Thoracic aorta (tissue), 2 donors: ENCODE results near the gene NCSTN. TPM values are rescaled to one million over a fixed set of nuclear protein-coding genes. Genes with fewer than 3 reads are reported as not detected.

Source experiments
- ATAC-seq: fragments of 150-250 bp; one replicate; pipeline ENCODE4 v1.8.0; 2017; ENCODE audit warnings: low read depth; ENCODE audit not compliant: insufficient number of reproducible peaks, low FRiP score
- DNase-seq: peaks from one replicate; pipeline ENCODE4 v3.0.0-alpha.2; 2020; ENCODE audit warnings: low spot score
- H3K27ac ChIP-seq, 2 donors: fragments of 200-600 bp; sonication (generic); 1 replicate in 1 of 2; 2 replicates in 1 of 2; pipeline ENCODE4 v1.5.1; 2016; ENCODE audit warnings: mild to moderate bottlenecking in 2 of 2, moderate library complexity in 2 of 2
- H3K27me3 ChIP-seq: fragments of 200-600 bp; sonication (generic); replicated peaks from 2 replicates; pipeline ENCODE4 v1.6.0; 2016; ENCODE audit warnings: mild to moderate bottlenecking; ENCODE audit not compliant: insufficient read depth
- H3K36me3 ChIP-seq: fragments of 200-600 bp; sonication (generic); one replicate; pipeline ENCODE4 v1.5.1; 2016
- H3K4me1 ChIP-seq, 2 donors: fragments of 200-600 bp; sonication (generic); 1 replicate in 1 of 2; 2 replicates in 1 of 2; pipeline versions ENCODE4 v1.5.1 to v1.6.0; 2016; ENCODE audit warnings: low read depth in 2 of 2, mild to moderate bottlenecking in 1 of 2; ENCODE audit not compliant: control insufficient read depth in 1 of 2
- H3K4me3 ChIP-seq: fragments of 200-600 bp; sonication (generic); 2 replicates; pipeline ENCODE4 v1.5.1; 2016; ENCODE audit warnings: mild to moderate bottlenecking
- H3K9me3 ChIP-seq: fragments of 200-600 bp; sonication (generic); 2 replicates; pipeline ENCODE4 v1.5.1; 2016
- total RNA-seq, 2 donors: library from RNA; depleted of rRNA; stranded (reverse); fragments of >200 nt; gene quantifications; one replicate each; pipeline versions ENCODE4 v1.1.0 to v1.2.3, GENCODE V29; 2016
- TF ChIP-seq, protein P1 (sequence below): fragments of 200-600 bp; sonication (generic); IDR thresholded peaks from one replicate; pipeline ENCODE4 v1.5.1; 2019; ENCODE audit warnings: antibody characterized with exemption

NCSTN gene
- total RNA-seq, 2 donors from 2014 or later: 49.4 to 67.1 TPM

- Histone ChIP-seq H3K27ac (no peak overlapping the region), H3K27me3 (no peaks in the 10 kb centered on the region), H3K9me3 (no peaks in the 10 kb centered on the region), H3K4me3 (no peak overlapping the region), H3K36me3 (peaks cover 17% of the 10 kb centered on the region), H3K4me1 (no peaks in the 10 kb centered on the region)
- no peak for ATAC-seq
- DNase-seq: no peak
- TF ChIP-seq, protein P1, sequence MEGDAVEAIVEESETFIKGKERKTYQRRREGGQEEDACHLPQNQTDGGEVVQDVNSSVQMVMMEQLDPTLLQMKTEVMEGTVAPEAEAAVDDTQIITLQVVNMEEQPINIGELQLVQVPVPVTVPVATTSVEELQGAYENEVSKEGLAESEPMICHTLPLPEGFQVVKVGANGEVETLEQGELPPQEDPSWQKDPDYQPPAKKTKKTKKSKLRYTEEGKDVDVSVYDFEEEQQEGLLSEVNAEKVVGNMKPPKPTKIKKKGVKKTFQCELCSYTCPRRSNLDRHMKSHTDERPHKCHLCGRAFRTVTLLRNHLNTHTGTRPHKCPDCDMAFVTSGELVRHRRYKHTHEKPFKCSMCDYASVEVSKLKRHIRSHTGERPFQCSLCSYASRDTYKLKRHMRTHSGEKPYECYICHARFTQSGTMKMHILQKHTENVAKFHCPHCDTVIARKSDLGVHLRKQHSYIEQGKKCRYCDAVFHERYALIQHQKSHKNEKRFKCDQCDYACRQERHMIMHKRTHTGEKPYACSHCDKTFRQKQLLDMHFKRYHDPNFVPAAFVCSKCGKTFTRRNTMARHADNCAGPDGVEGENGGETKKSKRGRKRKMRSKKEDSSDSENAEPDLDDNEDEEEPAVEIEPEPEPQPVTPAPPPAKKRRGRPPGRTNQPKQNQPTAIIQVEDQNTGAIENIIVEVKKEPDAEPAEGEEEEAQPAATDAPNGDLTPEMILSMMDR: no peak
Observed at GRCh38 chr1:160360227-160360695, 17.1 kb downstream of the NCSTN start.

DNA sequence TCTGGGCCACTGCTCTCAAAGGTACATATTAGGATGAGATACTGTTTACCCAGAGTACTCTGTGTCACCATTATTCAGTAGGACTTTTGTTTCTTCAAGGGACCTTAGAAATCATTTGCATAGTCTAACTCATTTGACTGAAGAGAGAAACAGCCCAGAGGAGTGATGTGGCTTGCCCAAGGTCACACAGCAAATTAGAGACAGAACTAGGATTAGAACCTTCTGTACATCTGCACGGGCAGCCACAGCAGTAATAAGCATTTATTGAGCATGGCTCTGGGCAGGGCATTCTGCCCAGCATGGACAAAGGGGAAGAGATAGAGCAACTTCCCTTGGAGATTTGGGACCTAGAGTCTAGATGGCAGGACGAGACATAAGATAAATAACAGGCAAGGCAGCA, 18.0 kb downstream of the NCSTN start:
- Histone ChIP-seq H3K27ac (no peak overlapping the region), H3K36me3 (peaks cover 8% of the 10 kb centered on the region), H3K9me3 (no peaks in the 10 kb centered on the region), H3K4me3 (no peak overlapping the region), H3K4me1 (no peaks in the 10 kb centered on the region), H3K27me3 (no peaks in the 10 kb centered on the region)
- ATAC-seq: no peak
- TF ChIP-seq, protein P1: no peak
- DNase-seq: no peak

- Histone ChIP-seq H3K36me3 (peaks cover 3% of the 10 kb centered on the region), H3K27ac (no peak overlapping the region), H3K9me3 (no peaks in the 10 kb centered on the region), H3K4me3 (no peak overlapping the region), H3K27me3 (no peaks in the 10 kb centered on the region), H3K4me1 (no peaks in the 10 kb centered on the region)
- DNase-seq (no peak), ATAC-seq (no peak)
- TF ChIP-seq, protein P1: no peak
Observed at GRCh38 chr1:160361814-160362167, 18.6 kb downstream of the NCSTN start.

DNA sequence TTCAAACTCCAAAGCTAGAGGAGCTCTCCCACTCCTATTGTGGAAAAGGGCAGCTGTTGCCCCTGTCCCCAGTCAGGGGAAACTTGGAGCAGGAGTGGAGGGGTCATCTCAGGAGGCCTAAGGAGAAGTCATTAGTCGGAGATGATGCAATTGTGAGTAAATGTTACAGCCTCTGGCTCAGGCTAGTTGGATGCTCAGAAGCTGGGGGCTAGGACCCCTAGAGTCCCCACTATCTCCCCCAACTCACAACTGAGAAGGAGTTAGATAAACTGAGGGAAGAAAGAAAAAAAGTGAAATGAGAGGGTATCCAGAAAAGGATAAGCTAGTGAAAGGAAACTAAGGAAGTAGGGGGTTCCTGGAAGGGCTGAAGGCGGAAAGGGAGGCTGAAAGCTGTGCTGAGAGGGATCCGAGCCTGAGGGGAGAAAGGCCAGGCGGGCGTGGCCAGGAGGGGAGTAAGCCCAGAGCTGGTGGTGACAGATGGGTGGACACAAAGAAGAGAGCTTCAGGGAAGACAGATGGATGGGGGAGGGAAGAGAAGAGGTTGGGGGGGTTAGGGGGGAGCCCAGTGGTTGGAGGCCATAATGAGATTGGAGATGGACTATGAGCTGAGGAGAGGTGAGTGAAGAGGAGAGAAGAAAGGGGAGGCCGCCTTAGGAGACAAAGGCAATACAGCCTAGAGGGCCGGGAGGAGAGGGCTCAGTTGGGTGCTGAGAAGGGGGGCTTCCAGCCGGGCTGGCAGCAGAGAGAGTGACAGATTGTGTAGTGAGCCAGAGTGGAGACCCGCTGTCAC, 19.2 kb downstream of the NCSTN start:
- Histone ChIP-seq H3K27me3 (no peaks in the 10 kb centered on the region), H3K9me3 (no peaks in the 10 kb centered on the region), H3K4me3 (no peak overlapping the region), H3K4me1 (no peaks in the 10 kb centered on the region), H3K36me3 (no peaks in the 10 kb centered on the region), H3K27ac (no peak overlapping the region)
- no peak for ATAC-seq
- TF ChIP-seq, protein P1: no peak
- no peak for DNase-seq

DNA sequence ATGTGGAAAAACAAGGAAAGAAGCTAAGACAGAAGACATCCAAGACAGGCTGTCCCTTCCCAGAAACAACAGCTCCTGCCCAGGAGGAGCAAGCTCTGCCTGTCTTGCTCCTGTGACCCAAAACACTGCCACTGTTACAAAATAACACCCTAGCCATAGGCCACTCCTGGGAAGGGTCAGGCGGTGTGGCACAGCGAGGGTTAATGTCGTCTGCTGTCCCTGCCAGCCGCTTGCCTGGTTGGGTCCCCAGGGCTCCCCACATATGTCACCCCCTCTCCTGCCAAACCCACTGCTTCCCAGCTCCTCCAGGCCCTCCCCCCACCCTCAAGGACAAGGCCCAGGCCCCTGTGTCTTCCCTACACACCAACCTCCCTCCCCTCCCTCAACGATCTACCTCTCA, 19.8 kb downstream of the NCSTN start:
- TF ChIP-seq, protein P1: no peak
- Histone ChIP-seq H3K36me3 (no peaks in the 10 kb centered on the region), H3K27ac (no peak overlapping the region), H3K4me3 (no peak overlapping the region), H3K27me3 (no peaks in the 10 kb centered on the region), H3K9me3 (no peaks in the 10 kb centered on the region), H3K4me1 (no peaks in the 10 kb centered on the region)
- no peak for ATAC-seq
- DNase-seq: no peak
